ENCODE results near the gene HGF.

HGF gene

GRCh38 chr7:81714306-81714705 lies 55.5 kb downstream of the HGF start:
- Histone ChIP-seq H3K4me3 (ENCODE audit: low read depth, low read length, poor library complexity, severe bottlenecking) (no peak overlapping the region), H3K27me3 (ENCODE audit: insufficient read depth, low read length) (no peaks in the 10 kb centered on the region), H3K4me2 (ENCODE audit: low read length) (no peak overlapping the region), H3K27ac (ENCODE audit: low read depth, low read length, poor library complexity, severe bottlenecking) (no peak overlapping the region), H3K9me2 (ENCODE audit: low read depth, low read length) (no peaks in the 10 kb centered on the region), H3K79me2 (ENCODE audit: insufficient read depth, low read length) (no peaks in the 10 kb centered on the region), H4K20me1 (ENCODE audit: insufficient read depth, low read length) (no peaks in the 10 kb centered on the region), H3K4me1 (ENCODE audit: insufficient read depth, low read length, severe bottlenecking) (peaks cover 11% of the 10 kb centered on the region), H3K36me3 (ENCODE audit: insufficient read depth, low read length) (no peaks in the 10 kb centered on the region), H3K9ac (ENCODE audit: low read length) (no peak overlapping the region), H3F3A (ENCODE audit: insufficient read depth, low read length) (no peaks in the 10 kb centered on the region), H2AFZ (ENCODE audit: low read length) (no peak overlapping the region), H3K9me3 (ENCODE audit: low read length) (no peaks in the 10 kb centered on the region)
- TF ChIP-seq EZH2 (IDR thresholded peaks at IDR 0.05; ENCODE audit: borderline replicate concordance, low read length), result no peak
- no peak for TF ChIP-seq CTCF (IDR thresholded peaks at IDR 0.05; ENCODE audit: low read length)

DNA sequence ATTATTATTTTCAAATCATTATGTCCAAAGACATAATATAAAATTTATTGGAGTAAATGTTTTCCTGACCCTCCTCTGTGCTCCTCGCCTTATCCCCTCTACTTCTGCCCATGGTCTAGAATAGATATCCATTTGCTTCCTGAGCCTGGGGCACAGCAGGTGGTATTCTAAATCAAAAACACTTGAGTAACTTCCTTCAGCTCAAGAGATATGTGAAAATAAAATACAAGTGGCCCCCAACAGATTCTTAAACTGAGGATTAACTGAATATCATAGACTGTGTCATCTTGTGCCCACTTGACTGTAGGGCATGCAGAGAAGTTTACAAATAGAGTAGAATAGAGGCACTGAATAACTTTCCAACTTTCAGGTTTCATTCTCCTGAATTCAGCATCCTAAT lies 59.1 kb downstream of the HGF start:
- no peaks in the 10 kb centered on the region for H3F3A ChIP-seq (ENCODE audit: insufficient read depth, low read length)
- no peaks in the 10 kb centered on the region for H3K79me2 ChIP-seq (ENCODE audit: insufficient read depth, low read length)
- no peaks in the 10 kb centered on the region for H3K27me3 ChIP-seq (ENCODE audit: insufficient read depth, low read length)
- H3K9ac ChIP-seq (ENCODE audit: low read length), result no peak overlapping the region
- H3K4me2 ChIP-seq (ENCODE audit: low read length), result no peak overlapping the region
- H4K20me1 ChIP-seq (ENCODE audit: insufficient read depth, low read length), result no peaks in the 10 kb centered on the region
- no peak overlapping the region for H3K27ac ChIP-seq (ENCODE audit: low read depth, low read length, poor library complexity, severe bottlenecking)
- H3K9me3 ChIP-seq (ENCODE audit: low read length), result no peaks in the 10 kb centered on the region
- no peak overlapping the region for H3K4me3 ChIP-seq (ENCODE audit: low read depth, low read length, poor library complexity, severe bottlenecking)
- H3K36me3 ChIP-seq (ENCODE audit: insufficient read depth, low read length), result no peaks in the 10 kb centered on the region
- peaks cover 3% of the 10 kb centered on the region for H3K4me1 ChIP-seq (ENCODE audit: insufficient read depth, low read length, severe bottlenecking)
- no peaks in the 10 kb centered on the region for H3K9me2 ChIP-seq (ENCODE audit: low read depth, low read length)
- TF ChIP-seq CTCF (IDR thresholded peaks at IDR 0.05; ENCODE audit: low read length), result no peak
- no peak for TF ChIP-seq EZH2 (IDR thresholded peaks at IDR 0.05; ENCODE audit: borderline replicate concordance, low read length)
- H2AFZ ChIP-seq (ENCODE audit: low read length), result no peak overlapping the region

DNA sequence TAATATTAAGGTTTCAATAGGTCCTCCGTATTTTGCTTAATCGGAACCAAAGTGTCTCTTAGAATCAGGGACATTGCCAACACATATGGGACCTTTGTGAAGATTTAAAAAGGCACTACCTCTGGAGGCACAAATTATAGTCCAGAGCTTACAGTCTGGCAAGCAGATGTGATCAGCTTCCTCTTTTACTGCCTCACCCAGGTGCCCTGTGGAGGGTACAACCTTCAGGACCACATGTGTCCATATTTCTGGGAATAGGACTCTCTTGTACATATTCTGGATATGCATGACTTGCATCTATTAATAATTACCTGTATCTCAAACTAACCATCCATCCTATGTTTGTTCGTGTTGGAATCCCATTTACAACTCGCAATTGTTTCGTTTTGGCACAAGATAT lies 60.0 kb downstream of the HGF start:
- no peak overlapping the region for H3K4me3 ChIP-seq (ENCODE audit: low read depth, low read length, poor library complexity, severe bottlenecking)
- no peaks in the 10 kb centered on the region for H3F3A ChIP-seq (ENCODE audit: insufficient read depth, low read length)
- TF ChIP-seq CTCF (IDR thresholded peaks at IDR 0.05; ENCODE audit: low read length), result no peak
- no peak for TF ChIP-seq EZH2 (IDR thresholded peaks at IDR 0.05; ENCODE audit: borderline replicate concordance, low read length)
- no peaks in the 10 kb centered on the region for H3K36me3 ChIP-seq (ENCODE audit: insufficient read depth, low read length)
- H3K9ac ChIP-seq (ENCODE audit: low read length), result no peak overlapping the region
- peaks cover 3% of the 10 kb centered on the region for H3K4me1 ChIP-seq (ENCODE audit: insufficient read depth, low read length, severe bottlenecking)
- no peak overlapping the region for H2AFZ ChIP-seq (ENCODE audit: low read length)
- H3K9me3 ChIP-seq (ENCODE audit: low read length), result no peaks in the 10 kb centered on the region
- H3K27me3 ChIP-seq (ENCODE audit: insufficient read depth, low read length), result no peaks in the 10 kb centered on the region
- H3K79me2 ChIP-seq (ENCODE audit: insufficient read depth, low read length), result no peaks in the 10 kb centered on the region
- no peaks in the 10 kb centered on the region for H4K20me1 ChIP-seq (ENCODE audit: insufficient read depth, low read length)
- no peaks in the 10 kb centered on the region for H3K9me2 ChIP-seq (ENCODE audit: low read depth, low read length)
- H3K27ac ChIP-seq (ENCODE audit: low read depth, low read length, poor library complexity, severe bottlenecking), result no peak overlapping the region
- no peak overlapping the region for H3K4me2 ChIP-seq (ENCODE audit: low read length)

All from OCI-LY1 (cell line).